ENCODE results near the gene VPS37B.
"Not testable (repeated sequence)": the region's sequence is repeated elsewhere in the genome, so short reads cannot be mapped to it uniquely, and the experiment has no call there.

Gene VPS37B

GRCh38 chr12:122909442-122910288 lies 13.7 kb upstream of the VPS37B start:
- in situ Hi-C loops (cut with HindIII; ENCODE audit: low sequenced_read_pairs), result no loop called here

DNA sequence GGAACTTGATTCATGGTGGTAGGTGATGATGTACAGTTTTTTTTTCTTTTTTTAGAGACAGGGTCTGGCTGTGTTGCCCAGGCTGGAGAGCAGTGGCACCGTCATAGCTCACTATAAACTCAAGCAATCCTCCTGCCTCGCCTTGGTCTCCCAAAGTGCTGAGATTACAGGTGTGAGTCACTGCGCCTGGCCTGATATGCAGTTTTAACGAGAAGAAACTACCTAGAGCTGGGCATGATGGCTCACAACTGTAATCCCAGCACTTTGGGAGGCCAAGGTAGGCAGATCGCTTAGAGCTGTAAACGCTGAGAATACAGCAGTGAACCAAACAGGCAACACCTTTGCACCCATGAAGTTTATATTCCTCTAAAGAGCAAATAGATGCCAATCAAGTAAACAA lies 13.0 kb upstream of the VPS37B start:
- in situ Hi-C loops (cut with HindIII; ENCODE audit: low sequenced_read_pairs), result no loop called here

DNA sequence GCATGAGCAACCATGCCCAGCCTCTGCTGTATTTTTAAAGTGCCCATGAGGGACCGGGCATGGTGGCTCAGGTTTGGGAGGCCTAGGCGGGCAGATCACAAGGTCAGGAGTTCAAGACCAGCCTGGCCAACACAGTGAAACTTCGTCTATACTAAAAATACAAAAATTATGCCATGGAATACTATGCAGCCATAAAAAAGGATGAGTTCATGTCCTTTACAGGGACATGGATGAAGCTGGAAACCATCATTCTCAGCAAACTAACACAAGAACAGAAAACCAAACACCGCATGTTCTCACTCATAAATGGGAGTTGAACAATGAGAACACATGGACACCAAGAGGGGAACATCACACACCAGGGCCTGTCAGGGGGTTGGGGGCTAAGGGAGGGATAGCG lies 9.3 kb upstream of the VPS37B start:
- in situ Hi-C loops (cut with HindIII; ENCODE audit: low sequenced_read_pairs), result not testable (repeated sequence)

- in situ Hi-C loops (cut with HindIII; ENCODE audit: low sequenced_read_pairs), result no loop called here
These were observed 7.7 kb upstream of the VPS37B start for GRCh38 chr12:122903693-122904034.

GRCh38 chr12:122902854-122903692 lies 7.1 kb upstream of the VPS37B start:
- in situ Hi-C loops (cut with HindIII; ENCODE audit: low sequenced_read_pairs), result no loop called here

- in situ Hi-C loops (cut with HindIII; ENCODE audit: low sequenced_read_pairs), result no loop called here
These were observed 4.0 kb upstream of the VPS37B start for GRCh38 chr12:122899887-122900286.

- in situ Hi-C loops (cut with HindIII; ENCODE audit: low sequenced_read_pairs), result no loop called here
These were observed 738 bp upstream of the VPS37B start for GRCh38 chr12:122896662-122897061.

- in situ Hi-C loops (cut with HindIII; ENCODE audit: low sequenced_read_pairs), result no loop called here
These were observed 612 bp downstream of the VPS37B start for GRCh38 chr12:122895320-122895703.

- in situ Hi-C loops (cut with HindIII; ENCODE audit: low sequenced_read_pairs), result no loop called here
These were observed 1.5 kb downstream of the VPS37B start for GRCh38 chr12:122894193-122895121.

DNA sequence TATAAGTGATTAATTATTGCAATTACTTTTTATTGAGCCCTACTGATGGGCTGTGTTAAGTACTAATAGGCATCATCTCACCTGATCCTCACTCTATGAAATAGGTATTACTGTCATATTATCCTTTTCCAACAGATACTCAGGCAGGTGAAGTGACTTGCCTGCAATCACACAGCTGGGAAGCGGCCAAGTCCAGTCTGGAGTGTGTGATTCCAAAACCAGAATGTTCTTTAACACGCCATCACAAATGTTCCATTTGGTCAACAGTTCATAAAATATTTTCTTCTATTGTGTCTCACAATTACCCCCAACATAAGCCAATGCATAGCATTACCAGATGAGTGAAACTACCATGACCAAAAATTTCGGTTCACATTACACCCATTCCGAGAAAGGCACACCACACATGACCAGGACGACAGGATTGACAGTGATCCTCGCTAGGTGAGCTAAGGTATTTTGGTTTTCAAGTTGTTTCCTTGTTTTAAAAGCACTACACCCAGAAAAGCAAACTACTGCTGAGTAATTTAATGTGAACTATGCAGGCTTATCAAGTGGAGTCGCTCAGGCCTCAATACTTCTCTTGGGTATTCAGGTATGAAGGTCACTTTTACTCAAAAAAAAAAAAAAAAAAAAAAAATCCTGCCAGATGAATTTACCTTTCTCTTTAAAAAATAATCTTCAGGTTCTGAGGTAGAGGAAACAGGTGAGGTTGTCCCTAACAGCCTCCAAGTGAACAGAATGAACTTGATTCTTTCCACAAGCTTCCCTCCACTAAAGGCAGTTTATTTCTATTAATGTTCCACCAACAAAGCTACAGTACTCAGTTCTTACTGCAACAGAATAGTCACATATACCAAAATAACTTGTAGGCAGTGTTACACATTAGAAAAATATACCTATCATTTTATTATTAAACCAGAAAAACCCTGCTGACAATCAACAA lies 2.4 kb downstream of the VPS37B start:
- in situ Hi-C loops (cut with HindIII; ENCODE audit: low sequenced_read_pairs), result no loop called here

DNA sequence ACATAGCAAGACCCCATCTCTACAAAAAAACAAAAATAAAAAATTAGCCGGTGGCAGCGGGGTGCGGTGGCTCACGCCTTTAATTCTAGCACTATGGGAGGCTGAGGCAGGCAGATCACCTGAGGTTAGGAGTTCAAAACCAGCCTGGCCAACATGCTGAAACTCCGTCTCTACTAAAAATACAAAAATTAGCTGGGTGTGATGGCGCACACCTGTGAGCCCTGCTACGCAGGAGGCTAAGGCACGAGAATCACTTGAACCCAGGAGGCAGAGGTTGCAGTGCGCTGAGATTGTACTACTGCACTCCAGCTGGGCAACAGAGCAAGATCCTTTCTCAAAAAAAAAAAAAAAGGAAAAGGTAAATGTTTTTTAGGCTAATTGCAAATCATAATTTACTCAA lies 3.2 kb downstream of the VPS37B start:
- in situ Hi-C loops (cut with HindIII; ENCODE audit: low sequenced_read_pairs), result not testable (repeated sequence)

GRCh38 chr12:122891661-122892525 lies 4.0 kb downstream of the VPS37B start:
- in situ Hi-C loops (cut with HindIII; ENCODE audit: low sequenced_read_pairs), result no loop called here

GRCh38 chr12:122889761-122890520 lies 6.0 kb downstream of the VPS37B start:
- in situ Hi-C loops (cut with HindIII; ENCODE audit: low sequenced_read_pairs), result no loop called here

DNA sequence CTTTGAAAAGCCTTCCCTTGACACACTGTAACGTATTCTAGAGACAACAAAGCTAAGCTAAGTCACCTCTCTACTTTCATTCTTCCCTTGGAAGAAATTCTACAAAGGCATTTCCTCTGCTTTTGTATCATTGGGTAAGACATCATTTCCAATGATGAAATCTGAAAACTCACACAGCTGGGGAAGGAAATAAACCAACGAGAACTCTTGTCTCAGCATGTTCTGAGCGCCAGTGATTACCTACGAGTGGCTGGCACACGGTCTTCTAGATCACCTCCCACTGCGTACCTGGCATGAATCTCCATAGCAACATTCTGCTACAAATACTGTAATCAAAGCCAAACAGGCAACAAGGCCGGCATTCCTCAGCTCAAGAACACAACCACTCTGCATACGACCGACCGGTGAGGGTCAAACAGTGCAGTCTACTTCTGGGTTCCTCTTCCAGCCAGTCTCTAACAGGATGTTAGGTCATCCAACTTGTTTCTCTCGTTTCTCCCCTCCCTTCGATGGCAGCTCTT lies 7.6 kb downstream of the VPS37B start:
- in situ Hi-C loops (cut with HindIII; ENCODE audit: low sequenced_read_pairs), result no loop called here

DNA sequence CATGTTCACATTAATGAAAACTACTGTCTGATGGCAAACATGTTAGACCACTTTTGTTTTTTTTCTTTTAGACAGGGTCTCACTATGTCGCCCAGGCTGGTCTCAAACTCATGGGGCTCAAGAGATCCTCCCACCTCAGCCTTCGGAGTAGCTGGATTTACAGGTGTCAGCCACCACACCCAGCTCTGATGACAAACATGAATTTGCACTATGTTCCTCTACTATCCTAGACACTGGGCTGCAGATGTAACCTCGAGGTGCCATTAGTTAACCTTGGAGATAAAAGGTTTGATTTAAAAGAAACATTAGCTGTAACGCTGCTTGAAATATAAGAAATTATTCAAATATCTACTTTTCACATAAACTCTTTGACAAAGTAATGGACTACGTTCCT lies 8.1 kb downstream of the VPS37B start:
- in situ Hi-C loops (cut with HindIII; ENCODE audit: low sequenced_read_pairs), result no loop called here

- in situ Hi-C loops (cut with HindIII; ENCODE audit: low sequenced_read_pairs), result no loop called here
These were observed 8.8 kb downstream of the VPS37B start for GRCh38 chr12:122886851-122887818.

GRCh38 chr12:122886161-122886560 lies 9.8 kb downstream of the VPS37B start:
- in situ Hi-C loops (cut with HindIII; ENCODE audit: low sequenced_read_pairs), result no loop called here
